Spleen (tissue), 11 donors: Measurements from ENCODE around the gene TMPRSS2. TPM values are rescaled to one million over a fixed set of nuclear protein-coding genes. Genes with fewer than 3 reads are reported as not detected.
A peak's percentile ranks its signal among the peaks of the same experiment; 100 is the strongest.

Source experiments
- DNase-seq: peaks from one replicate; pipeline ENCODE4 v3.0.0-alpha.2; 2020
- H3K27ac ChIP-seq, 8 donors: fragments of 200-600 bp; sonication (generic) in 7 of 8; 1 replicate in 4 of 8; 2 replicates in 4 of 8; pipeline versions ENCODE4 v1.5.0 to v1.8.0; 2016 to 2021; ENCODE audit warnings: inconsistent platforms in 4 of 8, mild to moderate bottlenecking in 4 of 8, moderate library complexity in 1 of 8
- H3K27me3 ChIP-seq, 7 donors: fragments of 200-600 bp; sonication (generic) in 6 of 7; replicated peaks in 1 of 7; 1 replicate in 4 of 7; 2 replicates in 3 of 7; pipeline versions ENCODE4 v1.5.0 to v1.8.0; 2016 to 2021; ENCODE audit warnings: inconsistent platforms in 3 of 7, mild to moderate bottlenecking in 1 of 7
- H3K36me3 ChIP-seq, 6 donors: fragments of 200-600 bp; sonication (generic) in 5 of 6; 1 replicate in 4 of 6; 2 replicates in 2 of 6; pipeline versions ENCODE4 v1.5.0 to v1.8.0; 2016 to 2021; ENCODE audit warnings: inconsistent platforms in 2 of 6
- H3K4me1 ChIP-seq, 6 donors: fragments of 200-600 bp; sonication (generic) in 5 of 6; 1 replicate in 3 of 6; 2 replicates in 3 of 6; pipeline versions ENCODE4 v1.5.0 to v1.8.0; 2016 to 2021; ENCODE audit warnings: inconsistent platforms in 3 of 6
- H3K4me3 ChIP-seq, 8 donors: fragments of 200-600 bp; sonication (generic) in 7 of 8; 1 replicate in 4 of 8; 2 replicates in 4 of 8; pipeline versions ENCODE4 v1.5.0 to v1.8.0; 2016 to 2021; ENCODE audit warnings: inconsistent platforms in 4 of 8, mild to moderate bottlenecking in 4 of 8, moderate library complexity in 2 of 8
- H3K9me3 ChIP-seq, 8 donors: fragments of 200-600 bp; sonication (generic) in 7 of 8; 1 replicate in 4 of 8; 2 replicates in 4 of 8; pipeline versions ENCODE4 v1.5.0 to v1.8.0; 2016 to 2021; ENCODE audit warnings: inconsistent platforms in 4 of 8
- CTCF ChIP-seq, 11 experiments: fragments of 200-600 bp in 7 of 11; fragments of 450-650 bp in 4 of 11; sonication (generic) in 4 of 11; IDR thresholded peaks in 8 of 11; conservative IDR thresholded peaks in 3 of 11; 1 replicate in 7 of 11; 2 replicates in 4 of 11; pipeline versions ENCODE4 v1.4.0 to v1.8.0; 2016 to 2021; ENCODE audit warnings: antibody characterized with exemption in 11 of 11, inconsistent platforms in 4 of 11, mild to moderate bottlenecking in 1 of 11
- POLR2A ChIP-seq, 3 donors: fragments of 450-650 bp; IDR thresholded peaks; one replicate each; pipeline ENCODE4 v1.5.1; 2017; ENCODE audit warnings: antibody characterized with exemption in 3 of 3, mild to moderate bottlenecking in 1 of 3
- POLR2AphosphoS5 ChIP-seq, 3 donors: sonication (generic); formaldehyde crosslinking; IDR thresholded peaks; one replicate each; pipeline ENCODE4 v1.5.1; 2017; ENCODE audit warnings: antibody characterized with exemption in 3 of 3
- WGBS, 5 donors: extraction: QIAGEN DNeasy Blood & Tissue Kit in 3 of 5; methylation state at CpG; one replicate each; pipeline versions ENCODE4 v1.1.5 to v1.1.7; 2013 to 2018; 5-methylcytosine and 5-hydroxymethylcytosine counted together
- intact Hi-C: fragments of 100-400 bp; cut with DNase I; formaldehyde crosslinking; loops from one replicate; pipeline ENCODE4 v1.15.0; 2023; ENCODE audit warnings: low total_unique reads
- polyA plus RNA-seq, 3 donors: library from polyadenylated mRNA; stranded (reverse); fragments of 200-250 nt; gene quantifications; one replicate each; pipeline ENCODE4 v1.2.1, GENCODE V29; 2013
- total RNA-seq, 7 donors: library from RNA; depleted of rRNA in 3 of 7; stranded (reverse); fragments of >200 nt in 3 of 7; fragmentation: NEBNext Ultra II Directional in 4 of 7; extraction: Animal tissue kit (Norgen Biotek cat#: 25700) in 4 of 7; gene quantifications; one replicate each; pipeline versions ENCODE4 v1.1.0 to v1.2.1, GENCODE V29; 2016 to 2021
- donor health status: healthy with polysubstance abuse.
- donor health status: DM: no; HTN: no; CAD: no; lungs with moderate emphysema.
- donor health status: DM: no; HTN: no; CAD: no.
- donor health status: Bipolar disorder and iron deficiency.
- donor health status: healthy.
- donor health status: DM: no; HTN: no; CAD: no.
- donor health status: DM: yes; HTN: yes; CAD: no.

The TMPRSS2 gene
- total and polyA plus RNA-seq, 10 donors, result 0.06 to 0.25 (median 0.10) TPM; not detected in 5

DNA sequence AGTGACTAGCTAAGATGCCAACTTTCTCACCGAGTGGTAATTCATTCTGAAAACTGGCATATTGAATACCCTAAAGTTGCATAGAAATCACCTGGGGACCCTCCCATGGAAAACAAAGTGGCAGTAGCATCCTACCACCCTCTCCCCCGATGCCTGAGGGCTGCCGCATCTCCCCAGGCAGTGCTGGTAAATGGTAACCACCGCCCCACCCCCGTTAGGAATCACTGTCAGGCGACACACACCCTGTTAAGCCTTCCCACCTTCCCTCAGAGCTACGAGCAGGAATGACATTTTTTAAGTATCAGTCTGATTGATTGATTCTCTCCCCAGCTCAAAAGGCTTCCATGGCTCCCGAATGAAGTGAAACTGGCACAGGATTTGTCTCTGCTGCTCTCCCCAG lies 28.3 kb downstream of the TMPRSS2 start:
- TF ChIP-seq POLR2AphosphoS5 (IDR thresholded peaks at IDR 0.05) (no peak), CTCF (IDR thresholded peaks at IDR 0.05 in 8 of 11, conservative IDR thresholded peaks at IDR 0.05 in 3 of 11) (no peak), POLR2A (IDR thresholded peaks at IDR 0.05) (no peak)
- Histone ChIP-seq H3K9me3 (no peaks in the 10 kb centered on the region), H3K4me3 (no peak overlapping the region), H3K27ac (no peak overlapping the region), H3K4me1 (no peaks in the 10 kb centered on the region), H3K27me3 (peaks cover 0 to 36% (median 0%) of the 10 kb centered on the region in 7 donors), H3K36me3 (no peaks in the 10 kb centered on the region)
- 58 to 71% (median 68%) methylated on average over 8 of the region's 8 CpGs for WGBS, 5 donors
- intact Hi-C loops, result no loop called here
- peak; percentile 33 for DNase-seq

- no peaks in the 10 kb centered on the region for H3K36me3 ChIP-seq
- intact Hi-C loops, result no loop called here
- H3K9me3 ChIP-seq, result no peaks in the 10 kb centered on the region
- H3K27me3 ChIP-seq, result peaks cover 0 to 28% (median 0%) of the 10 kb centered on the region in 7 donors
- DNase-seq, result peak; percentile 62
- 70 to 74% (median 72%) methylated on average over 11 of the region's 11 CpGs for WGBS, 5 donors
- no peak overlapping the region for H3K4me3 ChIP-seq
- H3K27ac ChIP-seq, result no peak overlapping the region
- H3K4me1 ChIP-seq, result no peaks in the 10 kb centered on the region
- no peak for TF ChIP-seq CTCF (IDR thresholded peaks at IDR 0.05 in 8 of 11, conservative IDR thresholded peaks at IDR 0.05 in 3 of 11)
- TF ChIP-seq POLR2AphosphoS5 (IDR thresholded peaks at IDR 0.05), result no peak
- no peak for TF ChIP-seq POLR2A (IDR thresholded peaks at IDR 0.05)
Measured at GRCh38 chr21:41478319-41479177, 29.4 kb downstream of the TMPRSS2 start.

GRCh38 chr21:41477641-41478318 lies 30.2 kb downstream of the TMPRSS2 start:
- Histone ChIP-seq H3K9me3 (no peaks in the 10 kb centered on the region), H3K36me3 (no peaks in the 10 kb centered on the region), H3K4me3 (no peak overlapping the region), H3K27ac (no peak overlapping the region), H3K27me3 (peaks cover 0 to 36% (median 0%) of the 10 kb centered on the region in 7 donors), H3K4me1 (no peaks in the 10 kb centered on the region)
- DNase-seq, result peak; percentile 41
- TF ChIP-seq POLR2A (IDR thresholded peaks at IDR 0.05), result no peak
- no peak for TF ChIP-seq CTCF (IDR thresholded peaks at IDR 0.05 in 8 of 11, conservative IDR thresholded peaks at IDR 0.05 in 3 of 11)
- no peak for TF ChIP-seq POLR2AphosphoS5 (IDR thresholded peaks at IDR 0.05)
- 19 to 45% (median 39%) methylated on average over 11 to 15 of the region's 15 CpGs for WGBS, 5 donors
- intact Hi-C loops, result no loop called here
